ENCODE data around the gene GAS2L2.

Gene GAS2L2

GRCh38 chr17:35726127-35726952, 26.7 kb downstream of the GAS2L2 start:
- Histone ChIP-seq H3K4me3 (ENCODE audit: extremely low read depth, insufficient read depth, low read length, poor library complexity, severe bottlenecking) (no peak overlapping the region), H3K27ac (ENCODE audit: low read depth, low read length, severe bottlenecking) (peak overlapping the region; percentile 86), H3K4me1 (ENCODE audit: control insufficient read depth, insufficient read depth, low read length, poor library complexity, severe bottlenecking) (peaks cover 32% of the 10 kb centered on the region), H3K9me3 (ENCODE audit: control insufficient read depth, low read length) (no peaks in the 10 kb centered on the region), H3K36me3 (ENCODE audit: control insufficient read depth, insufficient read depth, low read length) (peaks cover 52% of the 10 kb centered on the region)
- WGBS, 2 experiments (ENCODE audit: insufficient coverage in 2 of 2): 25 to 33% methylated on average over 4 of the region's 6 CpGs

GRCh38 chr17:35725802-35726126, 27.3 kb downstream of the GAS2L2 start:
- Histone ChIP-seq H3K36me3 (ENCODE audit: control insufficient read depth, insufficient read depth, low read length) (peaks cover 58% of the 10 kb centered on the region), H3K9me3 (ENCODE audit: control insufficient read depth, low read length) (no peaks in the 10 kb centered on the region), H3K4me3 (ENCODE audit: extremely low read depth, insufficient read depth, low read length, poor library complexity, severe bottlenecking) (no peak overlapping the region), H3K4me1 (ENCODE audit: control insufficient read depth, insufficient read depth, low read length, poor library complexity, severe bottlenecking) (peaks cover 27% of the 10 kb centered on the region), H3K27ac (ENCODE audit: low read depth, low read length, severe bottlenecking) (peak overlapping the region; percentile 86)
- 80 to 93% methylated on average over 2 of the region's 2 CpGs for WGBS, 2 experiments (ENCODE audit: insufficient coverage in 2 of 2)

- 96 to 97% methylated on average over 4 of the region's 4 CpGs for WGBS, 2 experiments (ENCODE audit: insufficient coverage in 2 of 2)
- Histone ChIP-seq H3K9me3 (ENCODE audit: control insufficient read depth, low read length) (no peaks in the 10 kb centered on the region), H3K27ac (ENCODE audit: low read depth, low read length, severe bottlenecking) (peak overlapping the region; percentile 49), H3K36me3 (ENCODE audit: control insufficient read depth, insufficient read depth, low read length) (peaks cover 62% of the 10 kb centered on the region), H3K4me1 (ENCODE audit: control insufficient read depth, insufficient read depth, low read length, poor library complexity, severe bottlenecking) (peaks cover 24% of the 10 kb centered on the region), H3K4me3 (ENCODE audit: extremely low read depth, insufficient read depth, low read length, poor library complexity, severe bottlenecking) (no peak overlapping the region)
Observed at GRCh38 chr17:35725058-35725457, 28.0 kb downstream of the GAS2L2 start.

GRCh38 chr17:35723735-35724134, 29.3 kb downstream of the GAS2L2 start:
- peaks cover 21% of the 10 kb centered on the region for H3K4me1 ChIP-seq (ENCODE audit: control insufficient read depth, insufficient read depth, low read length, poor library complexity, severe bottlenecking)
- no peaks in the 10 kb centered on the region for H3K9me3 ChIP-seq (ENCODE audit: control insufficient read depth, low read length)
- H3K36me3 ChIP-seq (ENCODE audit: control insufficient read depth, insufficient read depth, low read length): peaks cover 73% of the 10 kb centered on the region
- WGBS, 2 experiments (ENCODE audit: insufficient coverage in 2 of 2): 94 to 100% methylated on average over 2 of the region's 2 CpGs
- no peak overlapping the region for H3K27ac ChIP-seq (ENCODE audit: low read depth, low read length, severe bottlenecking)
- no peak overlapping the region for H3K4me3 ChIP-seq (ENCODE audit: extremely low read depth, insufficient read depth, low read length, poor library complexity, severe bottlenecking)

- Histone ChIP-seq H3K9me3 (ENCODE audit: control insufficient read depth, low read length) (no peaks in the 10 kb centered on the region), H3K4me1 (ENCODE audit: control insufficient read depth, insufficient read depth, low read length, poor library complexity, severe bottlenecking) (peaks cover 30% of the 10 kb centered on the region), H3K4me3 (ENCODE audit: extremely low read depth, insufficient read depth, low read length, poor library complexity, severe bottlenecking) (no peak overlapping the region), H3K36me3 (ENCODE audit: control insufficient read depth, insufficient read depth, low read length) (peaks cover 72% of the 10 kb centered on the region), H3K27ac (ENCODE audit: low read depth, low read length, severe bottlenecking) (no peak overlapping the region)
- WGBS, 2 experiments (ENCODE audit: insufficient coverage in 2 of 2): 100% methylated on average over 1 of the region's 2 CpGs; no CpG with 5 or more reads in 1 of the 2 experiments
Observed at GRCh38 chr17:35717475-35717874, 35.6 kb downstream of the GAS2L2 start.

- no peaks in the 10 kb centered on the region for H3K9me3 ChIP-seq (ENCODE audit: control insufficient read depth, low read length)
- H3K27ac ChIP-seq (ENCODE audit: low read depth, low read length, severe bottlenecking): no peak overlapping the region
- WGBS, 2 experiments (ENCODE audit: insufficient coverage in 2 of 2): 81 to 97% methylated on average over 2 to 3 of the region's 4 CpGs
- H3K36me3 ChIP-seq (ENCODE audit: control insufficient read depth, insufficient read depth, low read length): peaks cover 74% of the 10 kb centered on the region
- H3K4me3 ChIP-seq (ENCODE audit: extremely low read depth, insufficient read depth, low read length, poor library complexity, severe bottlenecking): no peak overlapping the region
- H3K4me1 ChIP-seq (ENCODE audit: control insufficient read depth, insufficient read depth, low read length, poor library complexity, severe bottlenecking): peaks cover 35% of the 10 kb centered on the region
Observed at GRCh38 chr17:35716897-35717465, 36.1 kb downstream of the GAS2L2 start.

- Histone ChIP-seq H3K4me3 (ENCODE audit: extremely low read depth, insufficient read depth, low read length, poor library complexity, severe bottlenecking) (no peak overlapping the region), H3K9me3 (ENCODE audit: control insufficient read depth, low read length) (no peaks in the 10 kb centered on the region), H3K36me3 (ENCODE audit: control insufficient read depth, insufficient read depth, low read length) (peaks cover 74% of the 10 kb centered on the region), H3K4me1 (ENCODE audit: control insufficient read depth, insufficient read depth, low read length, poor library complexity, severe bottlenecking) (peaks cover 39% of the 10 kb centered on the region), H3K27ac (ENCODE audit: low read depth, low read length, severe bottlenecking) (no peak overlapping the region)
- 90 to 100% methylated on average over 1 to 2 of the region's 3 CpGs for WGBS, 2 experiments (ENCODE audit: insufficient coverage in 2 of 2)
Observed at GRCh38 chr17:35716173-35716572, 36.9 kb downstream of the GAS2L2 start.

- Histone ChIP-seq H3K4me3 (ENCODE audit: extremely low read depth, insufficient read depth, low read length, poor library complexity, severe bottlenecking) (no peak overlapping the region), H3K27ac (ENCODE audit: low read depth, low read length, severe bottlenecking) (no peak overlapping the region), H3K36me3 (ENCODE audit: control insufficient read depth, insufficient read depth, low read length) (peaks cover 75% of the 10 kb centered on the region), H3K9me3 (ENCODE audit: control insufficient read depth, low read length) (no peaks in the 10 kb centered on the region), H3K4me1 (ENCODE audit: control insufficient read depth, insufficient read depth, low read length, poor library complexity, severe bottlenecking) (peaks cover 39% of the 10 kb centered on the region)
Observed at GRCh38 chr17:35715416-35715815, 37.6 kb downstream of the GAS2L2 start.

GRCh38 chr17:35714988-35715387, 38.1 kb downstream of the GAS2L2 start:
- H3K36me3 ChIP-seq (ENCODE audit: control insufficient read depth, insufficient read depth, low read length): peaks cover 78% of the 10 kb centered on the region
- no peaks in the 10 kb centered on the region for H3K9me3 ChIP-seq (ENCODE audit: control insufficient read depth, low read length)
- no peak overlapping the region for H3K4me3 ChIP-seq (ENCODE audit: extremely low read depth, insufficient read depth, low read length, poor library complexity, severe bottlenecking)
- H3K4me1 ChIP-seq (ENCODE audit: control insufficient read depth, insufficient read depth, low read length, poor library complexity, severe bottlenecking): peaks cover 39% of the 10 kb centered on the region
- H3K27ac ChIP-seq (ENCODE audit: low read depth, low read length, severe bottlenecking): no peak overlapping the region
- WGBS, 2 experiments (ENCODE audit: insufficient coverage in 2 of 2): 75 to 100% methylated on average over 2 of the region's 2 CpGs

- 44 to 52% methylated on average over 7 of the region's 7 CpGs for WGBS, 2 experiments (ENCODE audit: insufficient coverage in 2 of 2)
- H3K4me3 ChIP-seq (ENCODE audit: extremely low read depth, insufficient read depth, low read length, poor library complexity, severe bottlenecking): no peak overlapping the region
- no peaks in the 10 kb centered on the region for H3K9me3 ChIP-seq (ENCODE audit: control insufficient read depth, low read length)
- peaks cover 74% of the 10 kb centered on the region for H3K36me3 ChIP-seq (ENCODE audit: control insufficient read depth, insufficient read depth, low read length)
- H3K4me1 ChIP-seq (ENCODE audit: control insufficient read depth, insufficient read depth, low read length, poor library complexity, severe bottlenecking): peaks cover 39% of the 10 kb centered on the region
- H3K27ac ChIP-seq (ENCODE audit: low read depth, low read length, severe bottlenecking): peak overlapping the region; percentile 91
Observed at GRCh38 chr17:35713069-35713728, 39.8 kb downstream of the GAS2L2 start.

- no CpG with 5 or more reads among the region's 2 CpGs for WGBS, 2 experiments (ENCODE audit: insufficient coverage in 2 of 2)
- Histone ChIP-seq H3K36me3 (ENCODE audit: control insufficient read depth, insufficient read depth, low read length) (peaks cover 56% of the 10 kb centered on the region), H3K9me3 (ENCODE audit: control insufficient read depth, low read length) (no peaks in the 10 kb centered on the region), H3K27ac (ENCODE audit: low read depth, low read length, severe bottlenecking) (no peak overlapping the region), H3K4me3 (ENCODE audit: extremely low read depth, insufficient read depth, low read length, poor library complexity, severe bottlenecking) (no peak overlapping the region), H3K4me1 (ENCODE audit: control insufficient read depth, insufficient read depth, low read length, poor library complexity, severe bottlenecking) (peaks cover 42% of the 10 kb centered on the region)
Observed at GRCh38 chr17:35710950-35711349, 42.1 kb downstream of the GAS2L2 start.
